MM.1S (cell line): ENCODE results near the gene COL27A1.

Experiments used
- DNase-seq: peaks from one replicate; pipeline ENCODE4 v3.0.0-alpha.2; 2015
- H2AFZ ChIP-seq: fragments of 300-600 bp; sonication (generic); 2 replicates; pipeline ENCODE4 v1.6.0; 2016; ENCODE audit warnings: antibody characterized with exemption, low read length
- H3F3A ChIP-seq: fragments of 300-600 bp; sonication (generic); 2 replicates; pipeline ENCODE4 v1.6.1; 2016; ENCODE audit warnings: mild to moderate bottlenecking, antibody characterized with exemption, low read length, moderate library complexity, mixed read lengths; ENCODE audit not compliant: insufficient read depth
- H3K27ac ChIP-seq: fragments of 300-600 bp; sonication (generic); 2 replicates; pipeline ENCODE4 v1.5.1; 2016; ENCODE audit warnings: mild to moderate bottlenecking, low read length
- H3K27me3 ChIP-seq: fragments of 300-600 bp; sonication (generic); replicated peaks from 2 replicates; pipeline ENCODE4 v1.6.0; 2016; ENCODE audit warnings: low read length; ENCODE audit not compliant: insufficient read depth
- H3K36me3 ChIP-seq: fragments of 300-600 bp; sonication (generic); replicated peaks from 2 replicates; pipeline ENCODE4 v1.6.1; 2016; ENCODE audit warnings: mild to moderate bottlenecking, low read length, mixed read lengths; ENCODE audit not compliant: insufficient read depth
- H3K4me1 ChIP-seq: fragments of 300-600 bp; sonication (generic); 2 replicates; pipeline ENCODE4 v1.6.1; 2016; ENCODE audit warnings: low read length, mixed read lengths
- H3K4me2 ChIP-seq: fragments of 300-600 bp; sonication (generic); 2 replicates; pipeline ENCODE4 v1.6.0; 2016; ENCODE audit warnings: low read depth, low read length
- H3K4me3 ChIP-seq: fragments of 300-600 bp; sonication (generic); 2 replicates; pipeline ENCODE4 v1.5.1; 2016; ENCODE audit warnings: low read length, mixed read lengths
- H3K79me2 ChIP-seq: fragments of 300-600 bp; sonication (generic); 2 replicates; pipeline ENCODE4 v1.6.1; 2016; ENCODE audit warnings: mixed run types, low read length, mixed read lengths
- H3K9ac ChIP-seq: fragments of 300-600 bp; sonication (generic); 2 replicates; pipeline ENCODE4 v1.6.1; 2016; ENCODE audit warnings: low read length, mixed read lengths
- H3K9me2 ChIP-seq: fragments of 300-600 bp; sonication (generic); replicated peaks from 2 replicates; pipeline ENCODE4 v1.6.1; 2016; ENCODE audit warnings: mild to moderate bottlenecking, low read length, mixed read lengths; ENCODE audit not compliant: insufficient read depth
- H3K9me3 ChIP-seq: fragments of 300-600 bp; sonication (generic); replicated peaks from 2 replicates; pipeline ENCODE4 v1.6.1; 2016; ENCODE audit warnings: mild to moderate bottlenecking, low read length, mixed read lengths; ENCODE audit not compliant: insufficient read depth
- H4K20me1 ChIP-seq: fragments of 300-600 bp; sonication (generic); 2 replicates; pipeline ENCODE4 v1.6.1; 2016; ENCODE audit warnings: mild to moderate bottlenecking, low read length, moderate library complexity, mixed read lengths; ENCODE audit not compliant: insufficient read depth
- EZH2 ChIP-seq: fragments of 300-600 bp; sonication (generic); optimal IDR thresholded peaks from 2 replicates; pipeline ENCODE3; 2017; ENCODE audit warnings: low read depth, mild to moderate bottlenecking, antibody characterized with exemption, low read length, mixed read lengths
- EZH2phosphoT487 ChIP-seq: fragments of 300-600 bp; sonication (generic); IDR thresholded peaks from 2 replicates; pipeline ENCODE4 v1.6.1; 2018; ENCODE audit warnings: antibody characterized with exemption, low read length
- TF ChIP-seq, protein P1 (sequence below): fragments of 300-600 bp; sonication (generic); IDR thresholded peaks from 2 replicates; pipeline ENCODE4 v1.5.1; 2016; ENCODE audit warnings: antibody characterized with exemption, low read length, mixed read lengths

The COL27A1 gene

DNA sequence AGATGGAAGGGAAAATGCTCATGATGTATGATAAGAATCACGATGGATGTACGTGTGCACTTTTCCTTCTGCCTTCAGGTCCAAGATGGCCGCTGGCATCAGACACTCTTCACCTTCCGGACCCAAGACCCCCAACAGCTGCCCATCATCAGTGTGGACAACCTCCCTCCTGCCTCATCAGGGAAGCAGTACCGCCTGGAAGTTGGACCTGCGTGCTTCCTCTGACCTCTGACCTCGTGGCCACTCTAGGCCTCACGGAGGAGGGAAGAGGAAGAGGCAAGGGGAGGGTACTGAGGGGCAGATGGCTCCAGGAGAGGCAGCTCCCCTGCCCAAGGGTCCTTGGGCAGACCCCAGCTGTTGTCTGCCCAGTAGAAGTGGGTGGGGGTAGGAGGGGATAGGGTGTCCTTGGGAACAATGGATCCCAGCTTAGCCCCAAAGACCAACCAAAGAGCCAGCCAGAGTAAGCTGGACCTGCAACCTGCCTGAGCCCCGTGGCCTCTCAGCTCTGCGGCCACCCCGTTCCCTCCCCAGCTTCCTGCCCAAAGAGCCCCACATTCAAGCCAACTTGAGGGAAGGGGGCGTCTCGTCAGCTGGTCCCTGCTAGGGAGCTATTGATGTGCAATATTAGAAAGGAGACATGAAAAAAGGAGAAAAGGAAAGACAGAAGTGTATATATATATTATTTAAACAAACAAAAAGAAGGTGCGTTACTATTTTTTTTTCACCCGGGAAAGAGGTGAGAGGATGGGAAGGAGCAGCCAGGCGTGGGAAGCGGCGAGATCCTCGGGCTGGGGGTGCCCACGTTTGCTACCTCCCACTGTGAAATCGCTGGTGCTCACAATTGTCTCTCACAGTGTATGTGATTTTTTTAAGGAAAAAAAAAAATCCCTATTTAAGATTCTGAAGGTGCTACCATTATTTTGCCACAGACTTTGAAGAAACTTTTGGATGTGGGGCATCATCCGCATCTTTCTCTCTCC lies 155.4 kb downstream of the COL27A1 start:
- no peak for DNase-seq
- H3K4me1 ChIP-seq = no peaks in the 10 kb centered on the region
- H3K4me2 ChIP-seq = no peak overlapping the region
- no peaks in the 10 kb centered on the region for H3K9me2 ChIP-seq
- no peaks in the 10 kb centered on the region for H3K27me3 ChIP-seq
- no peak overlapping the region for H3K9ac ChIP-seq
- H3K9me3 ChIP-seq = no peaks in the 10 kb centered on the region
- H3K27ac ChIP-seq = no peak overlapping the region
- H3K4me3 ChIP-seq = no peak overlapping the region
- H2AFZ ChIP-seq = no peak overlapping the region
- H4K20me1 ChIP-seq = no peaks in the 10 kb centered on the region
- H3K79me2 ChIP-seq = no peaks in the 10 kb centered on the region
- no peaks in the 10 kb centered on the region for H3K36me3 ChIP-seq
- TF ChIP-seq EZH2 (no peak), EZH2phosphoT487 (no peak)
- TF ChIP-seq, protein P1, sequence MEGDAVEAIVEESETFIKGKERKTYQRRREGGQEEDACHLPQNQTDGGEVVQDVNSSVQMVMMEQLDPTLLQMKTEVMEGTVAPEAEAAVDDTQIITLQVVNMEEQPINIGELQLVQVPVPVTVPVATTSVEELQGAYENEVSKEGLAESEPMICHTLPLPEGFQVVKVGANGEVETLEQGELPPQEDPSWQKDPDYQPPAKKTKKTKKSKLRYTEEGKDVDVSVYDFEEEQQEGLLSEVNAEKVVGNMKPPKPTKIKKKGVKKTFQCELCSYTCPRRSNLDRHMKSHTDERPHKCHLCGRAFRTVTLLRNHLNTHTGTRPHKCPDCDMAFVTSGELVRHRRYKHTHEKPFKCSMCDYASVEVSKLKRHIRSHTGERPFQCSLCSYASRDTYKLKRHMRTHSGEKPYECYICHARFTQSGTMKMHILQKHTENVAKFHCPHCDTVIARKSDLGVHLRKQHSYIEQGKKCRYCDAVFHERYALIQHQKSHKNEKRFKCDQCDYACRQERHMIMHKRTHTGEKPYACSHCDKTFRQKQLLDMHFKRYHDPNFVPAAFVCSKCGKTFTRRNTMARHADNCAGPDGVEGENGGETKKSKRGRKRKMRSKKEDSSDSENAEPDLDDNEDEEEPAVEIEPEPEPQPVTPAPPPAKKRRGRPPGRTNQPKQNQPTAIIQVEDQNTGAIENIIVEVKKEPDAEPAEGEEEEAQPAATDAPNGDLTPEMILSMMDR = no peak
- H3F3A ChIP-seq = no peaks in the 10 kb centered on the region

DNA sequence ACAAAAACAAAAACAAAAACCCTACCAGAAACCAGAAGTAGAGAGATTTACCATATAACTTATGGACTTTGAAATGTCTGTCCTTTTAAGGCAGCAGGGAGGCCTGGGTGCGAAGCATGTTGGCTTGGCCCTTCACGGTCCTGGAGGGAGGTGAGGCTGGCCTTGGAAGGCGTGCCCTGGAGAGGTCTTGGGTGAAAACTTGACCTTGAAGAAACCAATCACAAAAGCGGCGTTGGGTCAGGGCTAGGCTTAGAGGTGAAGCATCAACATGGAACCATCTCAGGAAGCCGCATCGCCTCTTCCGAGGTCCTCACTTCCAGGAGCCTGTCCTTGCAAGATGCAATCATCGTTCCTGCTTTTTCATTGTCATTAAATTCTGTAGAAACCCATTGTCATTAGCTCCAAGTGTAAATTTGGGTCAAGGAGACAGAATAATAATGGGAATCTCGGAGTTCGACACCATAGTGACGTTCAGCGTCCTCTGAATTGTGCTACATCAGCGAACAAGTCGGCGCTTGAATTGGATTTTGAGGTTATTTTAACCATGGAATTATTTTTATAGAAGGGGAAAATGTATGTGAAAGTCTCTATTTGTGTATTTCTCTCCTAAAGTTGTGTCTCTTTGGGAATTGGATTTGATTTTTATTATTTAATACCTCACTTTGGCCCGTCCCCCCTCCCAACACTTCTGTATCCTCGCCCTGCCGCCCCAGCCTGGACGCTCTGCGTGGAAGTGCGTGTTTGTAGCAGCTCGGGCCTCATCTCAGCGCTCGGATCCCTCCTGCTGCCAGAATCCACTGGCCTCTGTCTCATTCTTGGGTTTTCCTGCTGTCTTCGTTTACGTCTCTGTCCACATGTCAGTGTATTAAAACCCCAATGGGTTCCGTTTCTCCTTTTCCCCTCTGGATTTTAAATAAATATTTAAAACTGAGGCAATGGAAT lies 156.5 kb downstream of the COL27A1 start:
- no peaks in the 10 kb centered on the region for H3K27me3 ChIP-seq

DNA sequence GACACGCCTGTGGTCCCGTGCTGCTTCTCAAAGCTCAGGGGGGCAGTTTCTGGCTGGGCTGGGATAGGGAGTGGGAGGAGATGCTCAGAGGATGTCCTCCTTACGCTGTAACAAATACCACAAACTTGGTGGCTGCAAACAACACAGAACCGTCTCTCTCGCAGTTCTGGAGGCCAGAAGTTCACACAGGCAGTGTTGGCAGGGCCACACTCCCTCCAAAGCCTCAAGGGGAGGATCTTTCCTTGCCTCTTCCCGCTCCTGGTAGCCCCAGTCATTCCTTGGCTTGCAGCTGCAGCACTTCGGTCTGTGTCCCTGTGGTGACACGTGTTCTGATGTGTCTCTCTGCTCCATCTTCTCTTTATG lies 157.2 kb downstream of the COL27A1 start:
- Histone ChIP-seq H2AFZ (no peak overlapping the region), H3K4me1 (no peaks in the 10 kb centered on the region), H3K4me3 (no peak overlapping the region), H3K9ac (no peak overlapping the region), H3K9me3 (no peaks in the 10 kb centered on the region), H3K4me2 (no peak overlapping the region), H3K27ac (no peak overlapping the region), H3K9me2 (no peaks in the 10 kb centered on the region), H3K36me3 (no peaks in the 10 kb centered on the region), H3F3A (no peaks in the 10 kb centered on the region), H4K20me1 (no peaks in the 10 kb centered on the region), H3K79me2 (no peaks in the 10 kb centered on the region), H3K27me3 (no peaks in the 10 kb centered on the region)
- no peak for DNase-seq
- TF ChIP-seq EZH2phosphoT487 (no peak), EZH2 (no peak)
- TF ChIP-seq, protein P1 = no peak

More for the DNA sequence above, 156.5 kb downstream of the COL27A1 start:
- Histone ChIP-seq H3K36me3 (no peaks in the 10 kb centered on the region), H4K20me1 (no peaks in the 10 kb centered on the region), H3K79me2 (no peaks in the 10 kb centered on the region), H3K9ac (no peak overlapping the region), H3K4me3 (no peak overlapping the region), H3K4me2 (no peak overlapping the region), H3K9me2 (no peaks in the 10 kb centered on the region), H3K4me1 (no peaks in the 10 kb centered on the region), H3K9me3 (no peaks in the 10 kb centered on the region), H3F3A (no peaks in the 10 kb centered on the region), H2AFZ (no peak overlapping the region), H3K27ac (no peak overlapping the region)
- TF ChIP-seq EZH2 = no peak
- no peak for TF ChIP-seq EZH2phosphoT487
- DNase-seq = no peak
